Activated naive CD4-positive, alpha-beta T cell treated with anti-CD3 and anti-CD28 coated beads for 36 hours (primary cell): ENCODE measurements around the gene EXOC4. TPM values are rescaled to one million over a fixed set of nuclear protein-coding genes. Genes with fewer than 3 reads are reported as not detected.

ENCODE experiments used
- CTCF ChIA-PET: fragments of 350-600 bp; sonication (Branson Sonifier 250); formaldehyde crosslinking; loops from one replicate; lab custom pipeline; 2021; ENCODE audit warnings: antibody characterized with exemption; lab: Charles Lee
- DNase-seq: peaks from one replicate; pipeline ENCODE4 v3.0.0-alpha.2; 2020
- H3K27ac Mint-ChIP-seq: one replicate; pipeline ENCODE4 v1.8.0; 2021; ENCODE audit warnings: mild to moderate bottlenecking, mixed read lengths
- H3K27me3 Mint-ChIP-seq: one replicate; pipeline ENCODE4 v1.8.0; 2021; ENCODE audit warnings: low read depth, mixed read lengths
- H3K36me3 Mint-ChIP-seq: one replicate; pipeline ENCODE4 v1.8.0; 2021; ENCODE audit warnings: low read depth, mixed read lengths
- H3K4me1 Mint-ChIP-seq: one replicate; pipeline ENCODE4 v1.8.0; 2021; ENCODE audit warnings: low read depth, mixed read lengths
- H3K4me3 Mint-ChIP-seq: one replicate; pipeline ENCODE4 v1.8.0; 2021; ENCODE audit warnings: mild to moderate bottlenecking, moderate library complexity, mixed read lengths
- H3K9me3 Mint-ChIP-seq: one replicate; pipeline ENCODE4 v1.8.0; 2021; ENCODE audit warnings: mixed read lengths
- intact Hi-C: fragments of 100-400 bp; cut with micrococcal nuclease; formaldehyde crosslinking; loops from one replicate; pipeline ENCODE4 v1.15.1; 2023
- total RNA-seq, 2 experiments: library from RNA; stranded (reverse); gene quantifications; one replicate each; pipeline ENCODE4 v1.2.3, GENCODE V29; 2021

Gene EXOC4
- total RNA-seq, 2 experiments from 2014 or later, result 57.1 to 62.1 TPM

GRCh38 chr7:133753513-133753912, 500.6 kb downstream of the EXOC4 start:
- CTCF ChIA-PET, result no interaction called here
- no peaks in the 10 kb centered on the region for H3K4me1 Mint-ChIP-seq
- no peaks in the 10 kb centered on the region for H3K9me3 Mint-ChIP-seq
- H3K36me3 Mint-ChIP-seq, result peaks cover 7% of the 10 kb centered on the region
- DNase-seq, result no peak
- H3K4me3 Mint-ChIP-seq, result no peak overlapping the region
- no peak overlapping the region for H3K27ac Mint-ChIP-seq
- H3K27me3 Mint-ChIP-seq, result no peaks in the 10 kb centered on the region
- intact Hi-C loops, result no loop called here

DNA sequence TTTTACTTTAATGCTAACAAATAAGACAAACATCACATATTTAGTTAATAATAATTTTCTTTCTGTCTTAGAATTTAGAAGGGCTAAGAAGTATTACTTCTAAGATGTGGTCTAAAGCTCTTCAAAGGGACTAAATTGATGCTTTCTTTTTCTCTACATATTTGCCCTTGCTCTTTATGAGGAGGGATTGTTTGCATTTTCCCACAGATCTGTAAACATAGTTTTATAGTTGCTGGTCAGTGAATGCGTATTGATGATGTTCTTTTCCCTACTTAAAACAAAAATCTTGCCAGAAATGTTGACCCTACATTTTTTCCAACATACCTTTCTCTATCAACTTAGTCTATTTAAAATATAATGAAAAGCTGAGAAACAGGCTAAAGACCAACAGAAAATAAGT, 501.8 kb downstream of the EXOC4 start:
- peaks cover 9% of the 10 kb centered on the region for H3K36me3 Mint-ChIP-seq
- no peak overlapping the region for H3K27ac Mint-ChIP-seq
- CTCF ChIA-PET, result no interaction called here
- no peaks in the 10 kb centered on the region for H3K4me1 Mint-ChIP-seq
- no peaks in the 10 kb centered on the region for H3K9me3 Mint-ChIP-seq
- H3K27me3 Mint-ChIP-seq, result no peaks in the 10 kb centered on the region
- no peak overlapping the region for H3K4me3 Mint-ChIP-seq
- intact Hi-C loops, result no loop called here
- no peak for DNase-seq

DNA sequence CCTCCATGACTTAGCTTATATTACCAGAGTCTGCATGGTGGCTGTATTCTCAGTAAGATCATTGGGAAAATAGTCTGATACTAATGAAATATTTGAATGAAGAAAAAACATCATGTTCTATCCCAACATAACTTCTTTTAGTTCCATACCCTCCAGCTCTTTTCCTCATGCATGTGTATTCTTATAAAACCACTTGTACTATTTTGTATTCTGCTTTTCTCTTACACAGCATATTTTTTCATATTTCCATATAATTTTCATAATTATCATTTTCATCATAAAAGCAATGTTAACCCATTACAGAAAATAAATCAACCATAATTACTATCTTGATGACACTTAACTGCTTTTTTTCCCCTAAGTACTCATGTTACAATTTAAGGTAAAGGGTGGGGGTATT, 503.0 kb downstream of the EXOC4 start:
- Mint-ChIP-seq H3K36me3 (peaks cover 10% of the 10 kb centered on the region), H3K27me3 (no peaks in the 10 kb centered on the region), H3K27ac (no peak overlapping the region), H3K4me3 (no peak overlapping the region), H3K4me1 (no peaks in the 10 kb centered on the region), H3K9me3 (no peaks in the 10 kb centered on the region)
- CTCF ChIA-PET, result no interaction called here
- no peak for DNase-seq
- intact Hi-C loops, result no loop called here

DNA sequence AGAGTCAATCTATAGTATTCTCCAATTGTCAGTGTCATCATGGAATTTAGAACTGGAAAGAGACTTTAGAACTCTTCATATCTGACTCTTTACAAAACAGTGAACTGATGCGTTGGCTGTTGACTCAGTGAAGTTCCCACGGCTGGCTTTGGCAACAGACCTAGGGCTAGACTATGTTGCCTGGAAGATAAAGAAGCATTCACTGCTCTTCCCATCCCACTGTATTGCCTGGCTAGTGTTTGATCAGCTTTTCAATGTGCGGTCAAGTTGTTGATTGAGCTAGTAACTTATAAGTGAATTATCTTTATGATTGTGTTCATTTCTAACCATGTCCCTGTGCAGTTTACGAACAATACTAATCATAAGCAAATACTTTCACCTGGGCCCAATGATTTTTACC, 508.6 kb downstream of the EXOC4 start:
- Mint-ChIP-seq H3K27ac (no peak overlapping the region), H3K4me3 (no peak overlapping the region), H3K27me3 (no peaks in the 10 kb centered on the region), H3K4me1 (no peaks in the 10 kb centered on the region), H3K36me3 (peaks cover 8% of the 10 kb centered on the region), H3K9me3 (no peaks in the 10 kb centered on the region)
- CTCF ChIA-PET, result interaction anchor here (0.8 kb wide), 1 partner anchor 18 kb away, joined by 3 read pairs; no protein-coding TSS in a partner anchor
- no peak for DNase-seq
- intact Hi-C loops, result no loop called here

DNA sequence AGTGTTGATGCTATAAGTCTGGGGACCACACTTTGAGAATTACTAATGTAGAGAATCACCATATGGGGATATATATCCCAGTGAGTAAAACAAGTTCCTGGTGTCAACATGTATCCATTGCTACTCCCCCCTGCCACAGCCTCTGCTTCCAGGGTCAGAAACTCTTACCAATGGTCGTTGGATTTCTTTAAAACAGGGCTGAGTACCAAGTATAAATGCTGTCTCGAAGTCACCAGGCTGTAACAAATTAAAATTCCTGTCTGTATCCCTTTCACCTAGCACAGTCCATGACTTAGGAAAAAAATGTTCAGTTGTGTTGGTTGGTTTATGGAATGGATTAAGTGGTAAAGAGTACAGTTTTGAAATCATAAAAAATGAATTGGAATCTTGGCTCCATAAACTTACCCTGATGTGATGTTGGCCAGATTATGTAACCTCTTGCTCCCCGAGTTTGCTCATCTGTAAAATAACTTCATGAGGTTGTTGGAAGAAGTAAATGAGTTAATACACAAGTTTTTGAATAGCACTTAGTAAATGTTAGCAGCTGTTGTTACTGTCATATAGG, 510.3 kb downstream of the EXOC4 start:
- Mint-ChIP-seq H3K27me3 (no peaks in the 10 kb centered on the region), H3K36me3 (peaks cover 7% of the 10 kb centered on the region)
- CTCF ChIA-PET, result no interaction called here

GRCh38 chr7:133769668-133770067, 516.8 kb downstream of the EXOC4 start:
- no peak for DNase-seq
- Mint-ChIP-seq H3K9me3 (no peaks in the 10 kb centered on the region), H3K4me3 (no peak overlapping the region), H3K27me3 (no peaks in the 10 kb centered on the region), H3K4me1 (no peaks in the 10 kb centered on the region), H3K36me3 (peaks cover 6% of the 10 kb centered on the region), H3K27ac (no peak overlapping the region)
- CTCF ChIA-PET, result no interaction called here
- intact Hi-C loops, result no loop called here

More for the DNA sequence above, 510.3 kb downstream of the EXOC4 start:
- Mint-ChIP-seq H3K9me3 (no peaks in the 10 kb centered on the region), H3K4me1 (no peaks in the 10 kb centered on the region), H3K27ac (no peak overlapping the region), H3K4me3 (no peak overlapping the region)
- intact Hi-C loops, result no loop called here
- DNase-seq, result no peak

DNA sequence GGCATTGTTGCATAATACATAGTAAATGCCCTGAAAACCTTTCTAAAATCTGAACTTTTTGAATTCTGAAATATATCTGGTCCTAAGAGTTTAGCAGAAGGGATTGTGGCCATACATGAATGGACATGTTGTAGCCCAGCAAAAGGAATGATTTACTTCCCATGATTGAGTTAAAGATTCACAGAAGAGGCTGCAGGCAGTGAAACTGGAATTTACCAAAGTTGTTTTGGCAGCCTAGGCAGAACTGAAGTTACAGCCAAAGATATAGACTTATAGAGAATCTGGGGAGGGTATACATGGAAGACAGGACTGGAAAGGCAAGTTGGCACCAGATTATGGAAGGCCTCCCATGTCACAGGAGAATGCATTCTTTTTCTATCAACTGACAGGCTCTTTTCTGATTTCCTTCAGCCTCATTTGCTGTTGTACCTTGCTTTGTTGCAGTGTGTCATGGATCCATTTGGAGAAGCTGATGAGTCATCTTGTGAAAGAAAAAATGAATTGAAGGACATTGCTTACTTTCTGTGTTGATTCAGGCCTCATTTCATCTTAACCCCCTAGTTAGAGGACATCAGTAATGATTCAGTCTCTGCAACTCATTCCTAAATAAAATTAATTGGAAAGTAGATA, 518.1 kb downstream of the EXOC4 start:
- H3K36me3 Mint-ChIP-seq, result peaks cover 4% of the 10 kb centered on the region
- intact Hi-C loops, result no loop called here

DNA sequence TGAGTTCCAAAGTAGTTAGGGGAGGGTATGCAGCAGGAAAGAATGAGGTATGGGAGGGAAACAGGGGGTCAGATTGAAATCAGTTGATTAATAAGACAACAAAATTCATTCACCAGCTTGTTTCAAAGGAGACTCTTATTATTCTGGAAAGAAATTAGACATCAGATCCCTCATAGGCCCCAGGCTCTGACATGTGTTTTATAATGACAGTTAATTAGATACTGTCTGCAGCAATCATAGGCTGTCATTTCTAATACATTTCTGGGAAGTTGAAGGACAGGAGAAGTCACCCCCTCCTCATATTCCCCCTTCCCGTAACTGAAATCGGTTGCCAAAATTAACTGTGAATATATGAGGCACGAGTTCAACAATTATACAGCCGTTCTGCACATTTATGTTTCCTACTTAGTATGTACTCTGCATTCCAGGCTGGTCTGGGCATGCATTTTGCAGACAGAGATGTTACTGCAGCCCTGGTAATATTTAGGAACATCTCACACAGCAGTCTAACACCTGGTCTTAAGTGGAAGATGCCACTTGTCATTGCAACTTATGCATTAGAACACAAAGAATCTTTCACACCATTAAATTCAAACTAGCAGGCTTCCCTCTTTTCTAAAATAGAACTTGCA, 519.0 kb downstream of the EXOC4 start:
- DNase-seq, result no peak
- Mint-ChIP-seq H3K4me1 (no peaks in the 10 kb centered on the region), H3K27me3 (no peaks in the 10 kb centered on the region), H3K9me3 (no peaks in the 10 kb centered on the region), H3K36me3 (peaks cover 6% of the 10 kb centered on the region), H3K4me3 (no peak overlapping the region), H3K27ac (no peak overlapping the region)
- CTCF ChIA-PET, result no interaction called here
- intact Hi-C loops, result no loop called here

More for the DNA sequence above, 518.1 kb downstream of the EXOC4 start:
- DNase-seq, result no peak
- Mint-ChIP-seq H3K27ac (no peak overlapping the region), H3K4me3 (no peak overlapping the region), H3K9me3 (no peaks in the 10 kb centered on the region), H3K27me3 (no peaks in the 10 kb centered on the region), H3K4me1 (no peaks in the 10 kb centered on the region)
- CTCF ChIA-PET, result no interaction called here

DNA sequence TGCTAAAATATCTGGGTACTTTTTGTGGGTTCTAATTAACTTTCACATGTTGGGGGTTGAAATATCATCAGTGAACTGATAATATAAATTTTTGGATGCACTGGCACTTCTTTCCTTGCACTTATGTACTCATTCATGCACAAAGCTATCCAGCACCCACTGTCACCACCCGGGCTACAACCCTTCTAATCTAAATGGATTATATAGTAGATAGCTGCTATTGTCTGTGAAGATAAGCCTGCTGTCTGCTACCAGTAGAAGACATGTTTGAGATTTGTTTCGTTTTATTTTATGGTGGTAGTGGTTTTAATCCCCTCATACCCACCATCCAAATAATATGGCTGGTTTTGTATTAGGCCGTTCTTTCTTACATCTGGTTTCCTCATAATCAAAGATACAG, 520.7 kb downstream of the EXOC4 start:
- CTCF ChIA-PET, result interaction anchor here (0.7 kb wide), 1 partner anchor 69 kb away, joined by 3 read pairs; no protein-coding TSS in a partner anchor
- Mint-ChIP-seq H3K4me1 (no peaks in the 10 kb centered on the region), H3K27ac (no peak overlapping the region), H3K4me3 (no peak overlapping the region), H3K27me3 (no peaks in the 10 kb centered on the region), H3K36me3 (peaks cover 13% of the 10 kb centered on the region), H3K9me3 (peaks cover 1% of the 10 kb centered on the region)
- intact Hi-C loops, result no loop called here
- DNase-seq, result no peak

GRCh38 chr7:133775201-133775600, 522.3 kb downstream of the EXOC4 start:
- Mint-ChIP-seq H3K27ac (no peak overlapping the region), H3K27me3 (no peaks in the 10 kb centered on the region), H3K9me3 (peaks cover 1% of the 10 kb centered on the region), H3K36me3 (peaks cover 18% of the 10 kb centered on the region), H3K4me3 (no peak overlapping the region), H3K4me1 (no peaks in the 10 kb centered on the region)
- intact Hi-C loops, result no loop called here
- no peak for DNase-seq
- CTCF ChIA-PET, result no interaction called here

- H3K4me1 Mint-ChIP-seq, result no peaks in the 10 kb centered on the region
Measured at GRCh38 chr7:133776266-133776665, 523.4 kb downstream of the EXOC4 start.

DNA sequence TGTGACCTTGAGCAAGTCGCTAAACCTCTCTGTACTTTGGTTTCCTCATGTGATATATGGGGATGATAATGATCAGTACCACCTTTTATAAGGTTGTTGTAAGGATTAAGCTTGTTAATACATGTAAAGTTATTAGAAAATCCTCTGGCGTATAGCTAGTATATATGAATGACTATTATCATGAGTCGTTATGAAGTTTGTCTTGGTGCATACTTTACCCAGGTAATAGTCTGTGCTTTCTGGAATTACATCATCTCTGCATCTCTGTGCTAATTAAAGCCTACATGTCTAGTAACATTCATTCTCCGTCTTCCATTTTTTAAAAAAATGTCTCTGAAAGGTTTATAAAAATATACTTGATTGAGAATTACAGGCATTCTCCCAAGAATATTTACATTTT, 524.8 kb downstream of the EXOC4 start:
- DNase-seq, result no peak
- Mint-ChIP-seq H3K4me1 (no peaks in the 10 kb centered on the region), H3K9me3 (peaks cover 1% of the 10 kb centered on the region), H3K27me3 (no peaks in the 10 kb centered on the region), H3K36me3 (peaks cover 18% of the 10 kb centered on the region), H3K4me3 (no peak overlapping the region), H3K27ac (no peak overlapping the region)
- intact Hi-C loops, result no loop called here
- CTCF ChIA-PET, result no interaction called here

More at GRCh38 chr7:133776266-133776665, 523.4 kb downstream of the EXOC4 start:
- Mint-ChIP-seq H3K4me3 (no peak overlapping the region), H3K9me3 (peaks cover 1% of the 10 kb centered on the region), H3K27me3 (no peaks in the 10 kb centered on the region), H3K27ac (no peak overlapping the region), H3K36me3 (peaks cover 20% of the 10 kb centered on the region)
- CTCF ChIA-PET, result no interaction called here
- no peak for DNase-seq
- intact Hi-C loops, result no loop called here

- Mint-ChIP-seq H3K27ac (no peak overlapping the region), H3K36me3 (peaks cover 18% of the 10 kb centered on the region), H3K4me3 (no peak overlapping the region), H3K9me3 (peaks cover 1% of the 10 kb centered on the region), H3K27me3 (no peaks in the 10 kb centered on the region), H3K4me1 (no peaks in the 10 kb centered on the region)
- CTCF ChIA-PET, result no interaction called here
- intact Hi-C loops, result no loop called here
- no peak for DNase-seq
Measured at GRCh38 chr7:133778472-133778871, 525.6 kb downstream of the EXOC4 start.
